ENCODE results near the gene PCDHB11.
A peak's percentile ranks its signal among the peaks of the same experiment; 100 is the strongest.
"Not testable (repeated sequence)": the region's sequence is repeated elsewhere in the genome, so short reads cannot be mapped to it uniquely, and the experiment has no call there.

Gene PCDHB11

GRCh38 chr5:141210849-141211248, 11.4 kb downstream of the PCDHB11 start:
- H3K27ac ChIP-seq (ENCODE audit: insufficient read depth, low read depth, low read length, poor library complexity, severe bottlenecking); H3K27me3 ChIP-seq (ENCODE audit: control insufficient read depth, insufficient read depth, low read length, poor library complexity, severe bottlenecking); H3K9me3 ChIP-seq (ENCODE audit: control insufficient read depth, low read length); H3K4me3 ChIP-seq (ENCODE audit: insufficient read depth, low read depth, low read length); H3K36me3 ChIP-seq (ENCODE audit: control insufficient read depth, insufficient read depth, low read length); H3K4me1 ChIP-seq (ENCODE audit: control insufficient read depth, insufficient read depth, low read length): not testable (repeated sequence)
- 95 to 97% methylated on average over 23 to 24 of the region's 27 CpGs for WGBS, 2 experiments

DNA sequence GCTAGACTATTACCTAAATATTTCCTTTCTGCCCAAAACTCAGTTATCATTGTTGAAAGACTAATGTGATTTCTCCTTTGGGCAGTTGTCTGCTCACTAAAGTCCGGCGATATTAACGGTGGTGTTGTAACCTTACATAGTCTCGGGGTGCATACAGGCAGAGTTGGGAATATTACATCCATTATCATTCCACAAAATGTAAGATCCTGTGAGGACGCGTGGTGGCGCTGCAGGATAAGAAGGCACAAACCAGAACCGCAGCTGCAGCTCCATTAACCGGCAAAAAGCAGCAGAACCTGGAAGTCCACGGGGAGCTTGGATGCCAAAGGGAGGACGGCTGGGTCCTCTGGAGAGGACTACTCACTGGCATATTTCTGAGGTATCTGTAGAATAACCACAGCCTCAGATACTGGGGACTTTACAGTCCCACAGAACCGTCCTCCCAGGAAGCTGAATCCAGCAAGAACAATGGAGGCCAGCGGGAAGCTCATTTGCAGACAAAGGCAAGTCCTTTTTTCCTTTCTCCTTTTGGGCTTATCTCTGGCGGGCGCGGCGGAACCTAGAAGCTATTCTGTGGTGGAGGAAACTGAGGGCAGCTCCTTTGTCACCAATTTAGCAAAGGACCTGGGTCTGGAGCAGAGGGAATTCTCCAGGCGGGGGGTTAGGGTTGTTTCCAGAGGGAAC, 14.4 kb downstream of the PCDHB11 start, which contains the start of gene PCDHB13:
Gene PCDHB13, plus strand, starts transcription at position 264 of the 684 bp plus-strand sequence. Its CDS starts 205 bp downstream, at position 469.
- H3K4me3 ChIP-seq (ENCODE audit: insufficient read depth, low read depth, low read length); H3K27ac ChIP-seq (ENCODE audit: insufficient read depth, low read depth, low read length, poor library complexity, severe bottlenecking); H3K36me3 ChIP-seq (ENCODE audit: control insufficient read depth, insufficient read depth, low read length); H3K27me3 ChIP-seq (ENCODE audit: control insufficient read depth, insufficient read depth, low read length, poor library complexity, severe bottlenecking); H3K9me3 ChIP-seq (ENCODE audit: control insufficient read depth, low read length); H3K4me1 ChIP-seq (ENCODE audit: control insufficient read depth, insufficient read depth, low read length): not testable (repeated sequence)
- WGBS, 2 experiments, result 66 to 83% methylated on average over 9 to 13 of the region's 18 CpGs

DNA sequence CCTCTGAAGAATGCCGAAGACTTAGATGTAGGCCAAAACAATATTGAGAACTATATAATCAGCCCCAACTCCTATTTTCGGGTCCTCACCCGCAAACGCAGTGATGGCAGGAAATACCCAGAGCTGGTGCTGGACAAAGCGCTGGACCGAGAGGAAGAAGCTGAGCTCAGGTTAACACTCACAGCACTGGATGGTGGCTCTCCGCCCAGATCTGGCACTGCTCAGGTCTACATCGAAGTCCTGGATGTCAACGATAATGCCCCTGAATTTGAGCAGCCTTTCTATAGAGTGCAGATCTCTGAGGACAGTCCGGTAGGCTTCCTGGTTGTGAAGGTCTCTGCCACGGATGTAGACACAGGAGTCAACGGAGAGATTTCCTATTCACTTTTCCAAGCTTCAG, 15.2 kb downstream of the PCDHB11 start:
- not testable (repeated sequence) for H3K27me3 ChIP-seq (ENCODE audit: control insufficient read depth, insufficient read depth, low read length, poor library complexity, severe bottlenecking); H3K9me3 ChIP-seq (ENCODE audit: control insufficient read depth, low read length); H3K27ac ChIP-seq (ENCODE audit: insufficient read depth, low read depth, low read length, poor library complexity, severe bottlenecking); H3K4me3 ChIP-seq (ENCODE audit: insufficient read depth, low read depth, low read length); H3K4me1 ChIP-seq (ENCODE audit: control insufficient read depth, insufficient read depth, low read length); H3K36me3 ChIP-seq (ENCODE audit: control insufficient read depth, insufficient read depth, low read length)
- 92 to 93% methylated on average over 7 to 8 of the region's 12 CpGs for WGBS, 2 experiments

DNA sequence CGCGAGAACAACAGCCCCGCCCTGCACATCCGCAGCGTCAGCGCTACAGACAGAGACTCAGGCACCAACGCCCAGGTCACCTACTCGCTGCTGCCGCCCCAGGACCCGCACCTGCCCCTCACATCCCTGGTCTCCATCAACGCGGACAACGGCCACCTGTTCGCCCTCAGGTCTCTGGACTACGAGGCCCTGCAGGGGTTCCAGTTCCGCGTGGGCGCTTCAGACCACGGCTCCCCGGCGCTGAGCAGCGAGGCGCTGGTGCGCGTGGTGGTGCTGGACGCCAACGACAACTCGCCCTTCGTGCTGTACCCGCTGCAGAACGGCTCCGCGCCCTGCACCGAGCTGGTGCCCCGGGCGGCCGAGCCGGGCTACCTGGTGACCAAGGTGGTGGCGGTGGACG, 16.1 kb downstream of the PCDHB11 start:
- WGBS, 2 experiments, result 91 to 95% methylated on average over 28 to 30 of the region's 40 CpGs
- not testable (repeated sequence) for H3K4me3 ChIP-seq (ENCODE audit: insufficient read depth, low read depth, low read length); H3K9me3 ChIP-seq (ENCODE audit: control insufficient read depth, low read length); H3K4me1 ChIP-seq (ENCODE audit: control insufficient read depth, insufficient read depth, low read length); H3K27ac ChIP-seq (ENCODE audit: insufficient read depth, low read depth, low read length, poor library complexity, severe bottlenecking); H3K36me3 ChIP-seq (ENCODE audit: control insufficient read depth, insufficient read depth, low read length); H3K27me3 ChIP-seq (ENCODE audit: control insufficient read depth, insufficient read depth, low read length, poor library complexity, severe bottlenecking)

GRCh38 chr5:141216035-141216434, 16.6 kb downstream of the PCDHB11 start:
- not testable (repeated sequence) for H3K4me3 ChIP-seq (ENCODE audit: insufficient read depth, low read depth, low read length); H3K27ac ChIP-seq (ENCODE audit: insufficient read depth, low read depth, low read length, poor library complexity, severe bottlenecking); H3K27me3 ChIP-seq (ENCODE audit: control insufficient read depth, insufficient read depth, low read length, poor library complexity, severe bottlenecking); H3K4me1 ChIP-seq (ENCODE audit: control insufficient read depth, insufficient read depth, low read length); H3K9me3 ChIP-seq (ENCODE audit: control insufficient read depth, low read length); H3K36me3 ChIP-seq (ENCODE audit: control insufficient read depth, insufficient read depth, low read length)
- 93 to 94% methylated on average over 18 to 21 of the region's 26 CpGs for WGBS, 2 experiments

DNA sequence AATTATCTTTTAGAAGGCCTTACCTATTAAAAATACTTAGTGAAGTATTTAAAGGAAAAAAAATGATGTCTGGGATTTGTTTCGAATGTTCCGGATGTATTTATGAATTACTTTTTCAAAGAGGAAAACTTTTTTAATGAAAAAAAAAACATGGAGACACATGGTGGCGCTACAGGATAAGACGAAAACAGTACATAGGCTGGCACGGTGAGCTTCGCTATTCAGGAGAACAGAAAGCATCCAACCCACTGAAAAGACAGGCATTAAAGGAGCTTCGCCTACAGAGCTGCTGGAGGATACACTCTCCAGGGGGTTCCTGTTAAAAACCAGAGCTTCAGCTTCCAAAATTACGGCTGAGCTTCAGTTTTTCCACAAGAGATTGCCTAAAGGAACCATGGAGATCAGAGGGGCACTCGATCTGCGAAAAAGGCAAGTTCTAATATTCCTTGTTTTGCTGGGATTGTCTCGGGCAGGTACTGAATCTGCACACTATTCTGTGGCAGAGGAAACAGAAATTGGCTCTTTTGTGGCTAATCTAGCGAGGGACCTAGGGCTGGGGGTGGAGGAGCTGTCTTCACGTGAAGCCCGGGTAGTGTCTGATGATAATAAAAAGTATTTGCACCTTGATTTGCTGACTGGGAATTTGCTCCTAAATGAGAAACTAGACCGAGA, 23.8 kb downstream of the PCDHB11 start, which contains the start of gene PCDHB14:
Gene PCDHB14, plus strand, starts transcription at position 232 of the 672 bp plus-strand sequence. Its CDS starts 163 bp downstream, at position 395.
- Histone ChIP-seq H3K27me3 (ENCODE audit: control insufficient read depth, insufficient read depth, low read length, poor library complexity, severe bottlenecking) (no peaks in the 10 kb centered on the region), H3K36me3 (ENCODE audit: control insufficient read depth, insufficient read depth, low read length) (no peaks in the 10 kb centered on the region), H3K9me3 (ENCODE audit: control insufficient read depth, low read length) (no peaks in the 10 kb centered on the region), H3K27ac (ENCODE audit: insufficient read depth, low read depth, low read length, poor library complexity, severe bottlenecking) (no peak within 1 kb of the TSS), H3K4me3 (ENCODE audit: insufficient read depth, low read depth, low read length) (peak within 1 kb of the TSS; percentile 14), H3K4me1 (ENCODE audit: control insufficient read depth, insufficient read depth, low read length) (no peaks in the 10 kb centered on the region)
- WGBS, 2 experiments, result 46 to 47% methylated on average over 15 of the region's 15 CpGs

GRCh38 chr5:141224844-141225243, 25.4 kb downstream of the PCDHB11 start:
- H3K9me3 ChIP-seq (ENCODE audit: control insufficient read depth, low read length); H3K27me3 ChIP-seq (ENCODE audit: control insufficient read depth, insufficient read depth, low read length, poor library complexity, severe bottlenecking); H3K27ac ChIP-seq (ENCODE audit: insufficient read depth, low read depth, low read length, poor library complexity, severe bottlenecking); H3K36me3 ChIP-seq (ENCODE audit: control insufficient read depth, insufficient read depth, low read length); H3K4me3 ChIP-seq (ENCODE audit: insufficient read depth, low read depth, low read length); H3K4me1 ChIP-seq (ENCODE audit: control insufficient read depth, insufficient read depth, low read length): not testable (repeated sequence)
- WGBS, 2 experiments, result 94% methylated on average over 27 to 29 of the region's 40 CpGs

GRCh38 chr5:141225421-141225820, 26.0 kb downstream of the PCDHB11 start:
- H3K27me3 ChIP-seq (ENCODE audit: control insufficient read depth, insufficient read depth, low read length, poor library complexity, severe bottlenecking), result not testable (repeated sequence)

DNA sequence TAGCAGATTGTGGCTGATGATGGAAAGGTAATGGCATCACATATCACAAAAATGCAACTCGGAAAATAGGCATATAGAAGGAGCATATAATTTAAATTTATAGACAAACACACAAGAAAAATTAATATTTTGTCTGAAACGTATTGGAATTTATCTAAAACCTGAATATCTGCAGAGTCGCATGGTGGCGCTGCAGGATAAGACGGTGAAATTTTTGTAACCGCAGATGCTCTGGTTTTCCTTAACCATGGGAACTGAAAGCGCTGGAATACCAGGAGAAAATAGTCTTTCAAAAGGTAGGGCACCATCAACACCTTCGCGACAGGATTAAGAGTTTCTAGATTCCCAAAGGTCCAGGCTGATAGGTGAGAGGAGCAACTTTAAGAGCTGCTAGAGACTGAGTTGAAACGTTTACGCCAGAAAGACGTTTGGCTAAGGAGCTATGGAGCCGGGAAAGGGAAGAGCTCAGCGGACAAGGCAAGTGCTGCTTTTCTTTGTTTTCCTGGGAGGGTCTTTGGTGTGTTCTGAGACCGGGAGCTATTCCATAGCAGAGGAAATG, 34.8 kb downstream of the PCDHB11 start:
- Histone ChIP-seq H3K27me3 (ENCODE audit: control insufficient read depth, insufficient read depth, low read length, poor library complexity, severe bottlenecking) (no peaks in the 10 kb centered on the region), H3K27ac (ENCODE audit: insufficient read depth, low read depth, low read length, poor library complexity, severe bottlenecking) (no peak overlapping the region), H3K9me3 (ENCODE audit: control insufficient read depth, low read length) (peaks cover 6% of the 10 kb centered on the region), H3K36me3 (ENCODE audit: control insufficient read depth, insufficient read depth, low read length) (no peaks in the 10 kb centered on the region), H3K4me1 (ENCODE audit: control insufficient read depth, insufficient read depth, low read length) (no peaks in the 10 kb centered on the region), H3K4me3 (ENCODE audit: insufficient read depth, low read depth, low read length) (no peak overlapping the region)
- 87 to 90% methylated on average over 14 to 15 of the region's 15 CpGs for WGBS, 2 experiments

More at GRCh38 chr5:141225421-141225820, 26.0 kb downstream of the PCDHB11 start:
- not testable (repeated sequence) for H3K4me3 ChIP-seq (ENCODE audit: insufficient read depth, low read depth, low read length); H3K4me1 ChIP-seq (ENCODE audit: control insufficient read depth, insufficient read depth, low read length); H3K27ac ChIP-seq (ENCODE audit: insufficient read depth, low read depth, low read length, poor library complexity, severe bottlenecking); H3K36me3 ChIP-seq (ENCODE audit: control insufficient read depth, insufficient read depth, low read length); H3K9me3 ChIP-seq (ENCODE audit: control insufficient read depth, low read length)
- 95 to 98% methylated on average over 25 to 27 of the region's 30 CpGs for WGBS, 2 experiments

GRCh38 chr5:141235922-141236321, 36.5 kb downstream of the PCDHB11 start:
- H3K36me3 ChIP-seq (ENCODE audit: control insufficient read depth, insufficient read depth, low read length); H3K27ac ChIP-seq (ENCODE audit: insufficient read depth, low read depth, low read length, poor library complexity, severe bottlenecking); H3K9me3 ChIP-seq (ENCODE audit: control insufficient read depth, low read length); H3K4me3 ChIP-seq (ENCODE audit: insufficient read depth, low read depth, low read length); H3K4me1 ChIP-seq (ENCODE audit: control insufficient read depth, insufficient read depth, low read length); H3K27me3 ChIP-seq (ENCODE audit: control insufficient read depth, insufficient read depth, low read length, poor library complexity, severe bottlenecking): not testable (repeated sequence)
- 93 to 97% methylated on average over 40 of the region's 40 CpGs for WGBS, 2 experiments
